Measurements from ENCODE around the gene PDE11A.

DNA sequence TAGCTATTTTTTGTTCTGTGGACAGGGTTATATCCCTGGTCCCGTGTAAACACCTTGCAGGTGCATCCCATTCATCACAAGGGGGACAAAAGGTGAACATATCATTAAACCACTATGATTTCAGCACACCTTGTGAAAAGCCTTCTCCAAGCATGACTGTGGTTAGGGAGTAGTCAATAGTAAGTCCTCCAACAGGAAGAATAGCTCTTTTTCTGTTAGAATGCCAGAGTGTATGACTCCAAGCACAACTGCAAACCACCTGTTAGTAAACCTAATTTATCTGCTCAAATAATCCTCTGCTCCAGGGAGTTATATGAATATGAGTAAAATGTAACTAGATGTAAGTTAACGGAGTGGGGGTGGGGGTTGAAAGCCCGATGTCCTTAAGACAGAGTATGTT is 439.5 kb downstream of the PDE11A start:
- no peak for TF ChIP-seq EP300 (IDR thresholded peaks at IDR 0.05)
- TF ChIP-seq, protein P1, sequence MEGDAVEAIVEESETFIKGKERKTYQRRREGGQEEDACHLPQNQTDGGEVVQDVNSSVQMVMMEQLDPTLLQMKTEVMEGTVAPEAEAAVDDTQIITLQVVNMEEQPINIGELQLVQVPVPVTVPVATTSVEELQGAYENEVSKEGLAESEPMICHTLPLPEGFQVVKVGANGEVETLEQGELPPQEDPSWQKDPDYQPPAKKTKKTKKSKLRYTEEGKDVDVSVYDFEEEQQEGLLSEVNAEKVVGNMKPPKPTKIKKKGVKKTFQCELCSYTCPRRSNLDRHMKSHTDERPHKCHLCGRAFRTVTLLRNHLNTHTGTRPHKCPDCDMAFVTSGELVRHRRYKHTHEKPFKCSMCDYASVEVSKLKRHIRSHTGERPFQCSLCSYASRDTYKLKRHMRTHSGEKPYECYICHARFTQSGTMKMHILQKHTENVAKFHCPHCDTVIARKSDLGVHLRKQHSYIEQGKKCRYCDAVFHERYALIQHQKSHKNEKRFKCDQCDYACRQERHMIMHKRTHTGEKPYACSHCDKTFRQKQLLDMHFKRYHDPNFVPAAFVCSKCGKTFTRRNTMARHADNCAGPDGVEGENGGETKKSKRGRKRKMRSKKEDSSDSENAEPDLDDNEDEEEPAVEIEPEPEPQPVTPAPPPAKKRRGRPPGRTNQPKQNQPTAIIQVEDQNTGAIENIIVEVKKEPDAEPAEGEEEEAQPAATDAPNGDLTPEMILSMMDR (IDR thresholded peaks at IDR 0.05): no peak

All from tibial nerve (tissue), 4 donors.